ENCODE results near the gene THOC6.

Gene THOC6

GRCh38 chr16:2988590-2989099, 35.2 kb upstream of the THOC6 start:
- CTCF ChIA-PET: no interaction called here
- no peak for DNase-seq (ENCODE audit: extremely low spot score)
- TF ChIP-seq HDGF (IDR thresholded peaks at IDR 0.05; ENCODE audit: borderline replicate concordance): no peak
- TF ChIP-seq SUZ12 (IDR thresholded peaks at IDR 0.05): no peak
- no peak for TF ChIP-seq FOXM1 (IDR thresholded peaks at IDR 0.05; ENCODE audit: borderline replicate concordance)
- POLR2A ChIA-PET: interaction anchor here (0.7 to 2.0 kb wide), 3 partner anchors 8 to 146 kb away, joined by 3 to 4 read pairs (median 4); partner anchors contain the start of genes PKMYT1 and ZNF213

GRCh38 chr16:2990891-2991290, 32.9 kb upstream of the THOC6 start:
- CTCF ChIA-PET: no interaction called here
- no peak for DNase-seq (ENCODE audit: extremely low spot score)
- TF ChIP-seq SUZ12 (IDR thresholded peaks at IDR 0.05): no peak
- POLR2A ChIA-PET: interaction anchor here (2.0 kb wide), 2 partner anchors 10 to 11 kb away, joined by 4 to 8 read pairs; partner anchors contain the start of gene PKMYT1

- POLR2A ChIA-PET: interaction anchor here (0.5 to 2.0 kb wide), 2 partner anchors 11 to 1973 kb away, joined by 3 to 8 read pairs; partner anchors contain the start of gene PKMYT1
- DNase-seq (ENCODE audit: extremely low spot score): no peak
- TF ChIP-seq NFRKB (IDR thresholded peaks at IDR 0.05) (no peak), CTBP1 (IDR thresholded peaks at IDR 0.05; ENCODE audit: borderline replicate concordance) (no peak), LEF1 (IDR thresholded peaks at IDR 0.05; ENCODE audit: borderline replicate concordance) (no peak), FOXA1 (IDR thresholded peaks at IDR 0.05) (no peak), FOXM1 (IDR thresholded peaks at IDR 0.05; ENCODE audit: borderline replicate concordance) (no peak), BHLHE40 (IDR thresholded peaks at IDR 0.05; ENCODE audit: borderline replicate concordance) (no peak)
- CTCF ChIA-PET: no interaction called here
These were observed 32.1 kb upstream of the THOC6 start for GRCh38 chr16:2991566-2992261.

GRCh38 chr16:2992383-2993081, 31.3 kb upstream of the THOC6 start:
- POLR2A ChIA-PET: interaction anchor here (2.0 kb wide), 1 partner anchor 12 kb away, joined by 8 read pairs; the partner anchor contains the start of gene PKMYT1
- CTCF ChIA-PET: no interaction called here
- TF ChIP-seq FOXK2 (IDR thresholded peaks at IDR 0.05) (no peak), TARDBP (IDR thresholded peaks at IDR 0.05) (no peak), ELF4 (IDR thresholded peaks at IDR 0.05) (no peak), ARNT (IDR thresholded peaks at IDR 0.05) (no peak), FOXA1 (IDR thresholded peaks at IDR 0.05) (no peak)
- DNase-seq (ENCODE audit: extremely low spot score): no peak

- TF ChIP-seq ZNF384 (IDR thresholded peaks at IDR 0.05) (no peak), HDGF (IDR thresholded peaks at IDR 0.05; ENCODE audit: borderline replicate concordance) (no peak), FOXA1 (IDR thresholded peaks at IDR 0.05) (no peak)
- DNase-seq (ENCODE audit: extremely low spot score): no peak
- POLR2A ChIA-PET: interaction anchor here (0.8 to 0.9 kb wide), 2 partner anchors 16 to 43 kb away, joined by 3 read pairs; partner anchors contain the start of gene PKMYT1
- CTCF ChIA-PET: no interaction called here
These were observed 27.5 kb upstream of the THOC6 start for GRCh38 chr16:2996298-2996697.

GRCh38 chr16:2999929-3000328, 23.9 kb upstream of the THOC6 start:
- TF ChIP-seq SP1 (IDR thresholded peaks at IDR 0.05): no peak
- POLR2A ChIA-PET: interaction anchor here (0.9 kb wide), 1 partner anchor 11 kb away, joined by 4 read pairs; no protein-coding TSS in a partner anchor
- CTCF ChIA-PET: interaction anchor here (1.4 kb wide), 1 partner anchor 28 kb away, joined by 4 read pairs; no protein-coding TSS in a partner anchor

GRCh38 chr16:3000540-3000939, 23.3 kb upstream of the THOC6 start:
- TF ChIP-seq FOXK2 (IDR thresholded peaks at IDR 0.05) (no peak), FOXM1 (IDR thresholded peaks at IDR 0.05; ENCODE audit: borderline replicate concordance) (no peak), SUZ12 (IDR thresholded peaks at IDR 0.05) (no peak), ZNF384 (IDR thresholded peaks at IDR 0.05) (no peak), BHLHE40 (IDR thresholded peaks at IDR 0.05; ENCODE audit: borderline replicate concordance) (no peak), NFRKB (IDR thresholded peaks at IDR 0.05) (no peak), ARNT (IDR thresholded peaks at IDR 0.05) (no peak), TARDBP (IDR thresholded peaks at IDR 0.05) (no peak), ELF4 (IDR thresholded peaks at IDR 0.05) (no peak), CTBP1 (IDR thresholded peaks at IDR 0.05; ENCODE audit: borderline replicate concordance) (no peak), L3MBTL2 (conservative IDR thresholded peaks at IDR 0.05) (no peak)
- CTCF ChIA-PET: interaction anchor here (1.4 kb wide), 1 partner anchor 27 kb away, joined by 4 read pairs; no protein-coding TSS in a partner anchor
- POLR2A ChIA-PET: interaction anchor here (0.8 to 1.0 kb wide), 3 partner anchors 11 to 20 kb away, joined by 3 to 4 read pairs (median 3); partner anchors contain the start of gene PKMYT1
- DNase-seq (ENCODE audit: extremely low spot score): no peak

More at GRCh38 chr16:2999929-3000328, 23.9 kb upstream of the THOC6 start:
- DNase-seq (ENCODE audit: extremely low spot score): no peak

- ChIA-PET POLR2A (interaction anchor here (0.8 to 1.6 kb wide), 3 partner anchors 10 to 21 kb away, joined by 3 to 6 read pairs (median 3); partner anchors contain the start of genes PKMYT1 and TNFRSF12A), CTCF (interaction anchor here (4.1 kb wide), 1 partner anchor 27 kb away, joined by 20 read pairs; no protein-coding TSS in a partner anchor)
- no peak for DNase-seq (ENCODE audit: extremely low spot score)
- TF ChIP-seq PKNOX1 (IDR thresholded peaks at IDR 0.05): no peak
- TF ChIP-seq ELF4 (IDR thresholded peaks at IDR 0.05): no peak
- TF ChIP-seq FOXM1 (IDR thresholded peaks at IDR 0.05; ENCODE audit: borderline replicate concordance): no peak
- TF ChIP-seq SP1 (IDR thresholded peaks at IDR 0.05): no peak
- TF ChIP-seq TARDBP (IDR thresholded peaks at IDR 0.05): no peak
These were observed 22.5 kb upstream of the THOC6 start for GRCh38 chr16:3001316-3001715.
